ENCODE data around the gene UBE2K. TPM values are rescaled to one million over a fixed set of nuclear protein-coding genes. Genes with fewer than 3 reads are reported as not detected.
A peak's percentile ranks its signal among the peaks of the same experiment; 100 is the strongest.

The UBE2K gene
- total and polyA plus RNA-seq, 2 of the 13 experiments (the other 11 are each of a cell fraction or from before 2014, with no cell fraction given): 36.2 to 81.0 TPM

- TF ChIP-seq KDM4B (CRISPR knock-in tag; IDR thresholded peaks at IDR 0.05) (no peak), TP53 (CRISPR knock-in tag; conservative IDR thresholded peaks at IDR 0.05) (no peak), ZFP41 (CRISPR knock-in tag; IDR thresholded peaks at IDR 0.05; ENCODE audit: borderline replicate concordance) (no peak), RBFOX2 (IDR thresholded peaks at IDR 0.05; ENCODE audit: low read depth, low read length) (peak; percentile 95), MTA1 (CRISPR knock-in tag; IDR thresholded peaks at IDR 0.05; ENCODE audit: borderline replicate concordance) (no peak), ZNF768 (CRISPR knock-in tag; IDR thresholded peaks at IDR 0.05) (0 out of 2 replicates have a peak, but pooled peaks have one; percentile 20), ZNF501 (CRISPR knock-in tag; IDR thresholded peaks at IDR 0.05) (peak; percentile 57), SP2 (CRISPR knock-in tag; IDR thresholded peaks at IDR 0.05) (no peak), SCMH1 (CRISPR knock-in tag; IDR thresholded peaks at IDR 0.05; ENCODE audit: borderline replicate concordance) (no peak), TARDBP (CRISPR knock-in tag; IDR thresholded peaks at IDR 0.05) (no peak), RELA (CRISPR knock-in tag; IDR thresholded peaks at IDR 0.05) (peak; percentile 28; the same call in 1 of the 2 replicates), KMT2A (CRISPR knock-in tag; IDR thresholded peaks at IDR 0.05) (peak; percentile 79), SRSF9 (IDR thresholded peaks at IDR 0.05; ENCODE audit: borderline replicate concordance, insufficient read depth, low read depth, low read length, poor library complexity, severe bottlenecking) (no peak), GATAD2A (CRISPR knock-in tag; IDR thresholded peaks at IDR 0.05) (peak; percentile 23; the same call in 1 of the 2 replicates), ZNF234 (CRISPR knock-in tag; conservative IDR thresholded peaks at IDR 0.05) (no peak), KIAA2018 (CRISPR knock-in tag; IDR thresholded peaks at IDR 0.05; ENCODE audit: borderline replicate concordance) (no peak), RAD21 (CRISPR knock-in tag; IDR thresholded peaks at IDR 0.05) (peak; percentile 49), ZNF772 (CRISPR knock-in tag; IDR thresholded peaks at IDR 0.05) (no peak; the same call in 1 of the 2 replicates), PHF20 (CRISPR knock-in tag; IDR thresholded peaks at IDR 0.05) (no peak), ELF4 (CRISPR knock-in tag; IDR thresholded peaks at IDR 0.05; ENCODE audit: borderline replicate concordance) (no peak), ARID2 (CRISPR knock-in tag; IDR thresholded peaks at IDR 0.05; ENCODE audit: borderline replicate concordance) (no peak), HES4 (CRISPR knock-in tag; IDR thresholded peaks at IDR 0.05; ENCODE audit: borderline replicate concordance) (peak; percentile 62; the same call in 1 of the 2 replicates)
- TF ChIP-seq, protein P1, sequence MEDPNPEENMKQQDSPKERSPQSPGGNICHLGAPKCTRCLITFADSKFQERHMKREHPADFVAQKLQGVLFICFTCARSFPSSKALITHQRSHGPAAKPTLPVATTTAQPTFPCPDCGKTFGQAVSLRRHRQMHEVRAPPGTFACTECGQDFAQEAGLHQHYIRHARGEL (CRISPR knock-in tag; IDR thresholded peaks at IDR 0.05): no peak
Observed at GRCh38 chr4:39697740-39698423, at the start of gene UBE2K (continued).

Measured in HepG2 (cell line).